HG02852 (cell line): ENCODE measurements around the gene SLC7A10.
"Not testable (repeated sequence)": the region's sequence is repeated elsewhere in the genome, so short reads cannot be mapped to it uniquely, and the experiment has no call there.

Source experiments
- ATAC-seq: cut with Tn5 transposase; IDR thresholded peaks from one replicate; pipeline ENCODE4 v1.9.1; 2021; ENCODE audit warnings: mild to moderate bottlenecking, moderate library complexity; ENCODE audit not compliant: unreplicated experiment

Gene SLC7A10

DNA sequence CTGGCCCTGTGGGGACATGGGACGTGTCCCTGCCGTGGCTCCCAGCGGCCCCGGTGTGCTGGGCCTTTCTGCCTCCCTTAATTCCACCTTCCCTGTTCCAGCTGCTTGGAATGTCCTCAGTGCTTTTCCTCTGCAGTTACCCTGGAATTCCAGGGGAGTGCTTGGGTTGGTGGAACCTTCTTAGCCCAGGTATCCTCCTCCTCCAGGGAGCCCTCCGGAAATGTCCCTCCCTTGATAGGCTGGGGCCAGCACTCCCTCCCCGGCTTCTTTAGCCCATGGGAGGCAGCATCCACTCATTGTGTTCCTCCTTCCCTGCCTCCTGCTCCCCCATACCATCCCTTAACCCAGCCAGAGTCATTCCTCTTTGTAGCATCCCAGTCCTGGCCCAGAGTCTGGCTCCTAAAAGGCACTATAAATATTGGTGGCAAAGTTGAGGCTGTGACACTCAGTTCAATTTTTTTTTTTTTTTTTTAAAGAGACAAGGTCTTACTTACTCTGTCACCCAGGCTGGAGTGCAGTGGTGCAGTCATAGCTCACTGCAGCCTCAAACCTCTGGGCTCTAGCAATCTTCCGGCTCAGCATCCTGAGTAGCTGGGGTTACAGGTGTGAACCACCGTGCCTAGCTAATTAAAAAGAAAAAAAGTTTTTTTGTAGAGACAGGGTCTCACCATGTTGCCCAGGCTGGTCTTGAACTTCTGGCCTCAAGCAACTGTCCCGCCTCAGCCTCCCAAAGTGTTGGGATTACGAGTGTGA, 13.7 kb upstream of the SLC7A10 start:
- ATAC-seq, result no peak

DNA sequence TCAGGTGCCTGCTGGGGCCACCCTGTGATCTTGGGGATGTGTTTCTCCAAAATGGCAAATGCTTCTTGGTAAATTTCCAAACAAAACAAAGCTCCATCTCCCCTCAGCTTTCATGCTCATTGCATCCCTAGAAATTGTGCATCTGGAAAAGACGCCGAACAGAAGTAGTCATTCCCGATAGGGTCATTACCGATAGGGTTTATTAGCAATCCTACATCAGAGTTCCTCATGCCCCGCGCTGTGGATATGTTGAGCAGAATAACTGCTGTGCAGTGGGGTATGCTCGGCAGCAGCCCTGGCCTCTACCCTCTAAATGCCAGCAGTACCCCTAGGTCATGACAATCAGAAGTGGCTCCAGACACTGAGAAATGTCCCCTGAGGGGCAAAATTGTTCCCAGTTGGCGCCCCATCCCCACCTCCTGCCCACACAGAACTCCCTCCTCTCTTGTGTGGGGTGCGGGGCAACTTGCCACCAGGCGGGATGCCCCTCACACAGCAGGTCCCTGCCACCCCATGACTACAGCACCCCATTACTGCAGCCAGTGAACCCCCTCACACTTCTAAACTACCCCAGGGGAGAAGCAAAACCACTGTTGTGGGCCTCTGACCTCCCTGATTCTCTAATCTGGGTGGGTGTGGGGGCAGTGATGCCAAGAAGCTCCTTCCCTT, 13.0 kb upstream of the SLC7A10 start:
- ATAC-seq, result no peak

DNA sequence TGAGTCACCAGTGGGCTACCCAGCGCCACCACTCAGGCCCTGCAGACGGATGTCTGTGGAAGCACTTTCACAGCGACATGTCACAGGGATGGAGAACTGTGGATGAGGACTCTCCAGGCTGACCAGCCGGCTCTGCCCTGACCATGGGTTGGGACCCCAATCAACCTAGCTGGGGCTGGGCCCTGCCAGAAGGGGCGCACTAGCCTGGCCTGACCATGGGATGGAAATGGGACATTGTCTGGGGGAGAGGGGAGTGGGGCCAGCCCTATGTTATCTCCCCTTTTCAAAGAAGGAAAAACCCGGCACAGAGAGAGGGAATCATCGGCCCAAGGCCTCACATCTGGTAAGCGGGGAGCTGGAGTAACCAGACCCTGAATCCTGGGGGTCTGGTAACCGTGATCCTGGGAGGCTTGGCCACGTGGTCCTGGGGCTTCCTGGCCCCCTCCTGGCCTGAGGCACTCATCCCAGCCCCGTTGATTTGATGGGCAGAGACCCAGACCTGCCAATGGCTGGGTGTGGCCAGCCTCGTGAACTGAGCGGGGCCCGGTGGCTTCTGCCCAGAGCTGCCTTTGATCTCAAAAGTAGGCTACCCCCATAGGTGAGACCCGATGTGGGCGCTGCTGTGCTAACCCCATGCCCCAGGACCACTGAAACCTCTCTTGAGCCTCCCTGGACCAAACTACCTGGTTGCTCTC, 11.2 kb upstream of the SLC7A10 start:
- ATAC-seq, result no peak

- no peak for ATAC-seq
Observed at GRCh38 chr19:33235996-33236350, 10.3 kb upstream of the SLC7A10 start.

GRCh38 chr19:33235269-33235995, 9.8 kb upstream of the SLC7A10 start:
- peak; percentile 94 for ATAC-seq

DNA sequence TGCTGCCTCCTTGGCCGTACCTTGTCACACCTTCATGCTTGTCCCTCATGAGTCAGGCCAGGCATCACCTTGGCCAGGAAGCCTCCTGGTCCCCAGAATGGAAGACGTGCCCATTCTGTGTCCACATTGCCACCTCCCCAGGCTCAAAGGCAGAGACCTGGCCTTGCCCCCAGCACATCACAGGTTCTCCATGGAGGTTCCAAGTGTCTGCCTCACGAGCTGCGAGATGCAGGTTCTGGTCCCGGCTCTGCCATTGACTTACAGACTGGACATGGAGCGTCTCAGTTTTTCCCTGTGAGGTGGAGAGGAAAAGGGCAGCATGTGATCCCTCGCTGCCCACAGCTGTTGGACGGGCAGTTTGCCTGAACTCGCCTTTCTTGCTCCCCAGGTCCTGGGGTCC, 9.1 kb upstream of the SLC7A10 start:
- no peak for ATAC-seq

- ATAC-seq, result no peak
Observed at GRCh38 chr19:33234092-33234491, 8.4 kb upstream of the SLC7A10 start.

DNA sequence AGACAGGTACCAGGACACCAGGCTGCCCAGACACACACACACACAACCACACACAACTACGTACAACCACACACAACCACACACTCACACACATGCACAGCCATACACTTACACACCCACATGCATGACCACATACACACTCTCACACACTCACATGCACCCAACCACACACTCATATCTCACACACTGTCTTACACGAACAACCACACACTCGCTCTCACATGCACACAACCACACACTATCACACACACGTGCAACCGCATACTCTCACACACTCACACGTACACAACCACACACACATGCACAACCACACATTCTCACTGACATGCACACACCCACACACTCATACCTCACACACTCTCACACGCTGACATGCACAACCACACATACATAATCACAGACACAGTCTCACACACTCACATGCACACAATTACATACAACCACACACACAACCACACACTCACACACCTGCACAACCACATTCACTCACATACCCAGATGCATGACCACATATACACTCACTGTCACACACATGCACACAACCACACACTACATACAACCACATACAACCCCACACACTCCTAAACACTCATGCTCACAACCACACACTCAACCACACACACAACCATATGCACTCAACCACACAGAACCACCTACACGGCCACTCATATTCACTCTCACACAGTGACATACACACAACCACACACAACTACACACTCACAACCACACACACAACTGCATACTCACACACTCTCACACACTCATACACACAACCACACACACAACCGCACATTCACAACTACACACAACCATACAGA, 7.6 kb upstream of the SLC7A10 start:
- no peak for ATAC-seq

- ATAC-seq, result no peak
Observed at GRCh38 chr19:33232656-33233055, 7.0 kb upstream of the SLC7A10 start.

- ATAC-seq, result no peak
Observed at GRCh38 chr19:33231511-33231910, 5.9 kb upstream of the SLC7A10 start.

- no peak for ATAC-seq
Observed at GRCh38 chr19:33229962-33230361, 4.3 kb upstream of the SLC7A10 start.

DNA sequence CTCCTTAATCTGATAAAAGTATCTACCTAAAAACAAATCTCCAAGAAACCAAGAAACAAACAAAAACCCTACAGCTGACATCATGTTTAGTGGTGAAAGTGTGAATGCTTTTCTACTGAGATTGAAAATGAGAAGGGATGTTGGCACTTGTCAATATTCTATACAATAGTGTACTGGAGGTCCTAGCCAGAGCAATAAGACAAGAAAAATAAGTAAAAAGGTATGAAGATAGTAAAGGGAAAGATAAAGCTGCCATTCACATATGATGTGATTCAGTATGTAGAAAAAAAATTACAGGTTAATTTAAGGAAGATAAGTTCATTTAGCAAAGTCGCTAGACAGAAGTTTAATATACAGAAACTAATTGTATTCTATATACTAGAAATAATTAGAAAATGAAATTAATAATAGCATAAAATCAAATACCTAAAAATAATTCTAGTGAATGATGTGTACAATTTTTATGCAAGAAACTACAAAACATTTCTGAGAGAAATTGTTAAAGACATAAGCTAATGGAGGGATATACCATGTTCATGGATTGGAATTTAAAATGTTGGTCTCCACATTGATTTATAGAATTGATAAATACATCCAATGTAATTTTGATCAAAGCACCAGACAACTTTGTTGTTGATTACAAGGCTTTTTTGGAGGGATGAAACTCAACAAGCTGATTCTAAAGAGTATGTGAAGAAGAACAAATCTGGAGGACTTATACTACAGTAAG, 2.4 kb upstream of the SLC7A10 start:
- no peak for ATAC-seq

- ATAC-seq, result no peak
Observed at GRCh38 chr19:33227242-33227650, 1.6 kb upstream of the SLC7A10 start.

DNA sequence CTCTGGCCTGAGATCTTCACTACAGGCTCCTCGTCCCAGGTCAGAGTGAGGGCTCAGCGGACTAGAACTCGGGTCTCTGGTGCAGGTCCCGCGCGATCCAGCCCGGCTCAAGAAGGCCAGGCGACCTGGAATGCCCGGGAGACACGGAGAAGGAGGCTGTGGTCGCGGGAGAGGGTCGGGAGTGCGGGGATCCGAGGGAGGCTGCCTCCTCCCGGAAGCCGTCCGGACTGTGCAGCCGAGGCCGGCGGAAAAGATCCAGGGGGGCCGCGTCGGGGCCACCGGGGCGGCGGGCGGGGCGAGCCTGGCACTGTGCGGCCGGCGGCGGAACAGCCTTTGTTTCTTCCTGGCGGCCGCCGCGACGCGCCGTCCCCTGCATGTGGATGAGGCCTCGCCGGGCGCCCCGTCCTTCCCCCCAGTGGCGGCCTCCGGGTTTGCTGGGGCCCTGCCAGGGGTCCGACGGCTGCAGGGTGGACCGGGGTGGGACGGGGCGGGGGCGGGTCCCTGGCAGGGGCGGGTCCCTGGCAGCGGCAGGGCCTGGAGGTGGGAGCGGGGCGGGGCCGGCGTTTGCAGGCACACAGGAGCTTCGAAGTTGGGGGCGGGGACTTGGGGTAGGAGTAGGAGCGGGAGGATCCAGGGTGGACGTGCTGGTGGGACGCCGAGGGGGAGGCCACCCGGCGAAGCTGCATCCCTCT, 1.0 kb upstream of the SLC7A10 start:
- no peak for ATAC-seq

- no peak for ATAC-seq
Observed at GRCh38 chr19:33224694-33225457, 774 bp downstream of the SLC7A10 start.

- not testable (repeated sequence) for ATAC-seq
Observed at GRCh38 chr19:33222255-33222654, 3.4 kb downstream of the SLC7A10 start.

DNA sequence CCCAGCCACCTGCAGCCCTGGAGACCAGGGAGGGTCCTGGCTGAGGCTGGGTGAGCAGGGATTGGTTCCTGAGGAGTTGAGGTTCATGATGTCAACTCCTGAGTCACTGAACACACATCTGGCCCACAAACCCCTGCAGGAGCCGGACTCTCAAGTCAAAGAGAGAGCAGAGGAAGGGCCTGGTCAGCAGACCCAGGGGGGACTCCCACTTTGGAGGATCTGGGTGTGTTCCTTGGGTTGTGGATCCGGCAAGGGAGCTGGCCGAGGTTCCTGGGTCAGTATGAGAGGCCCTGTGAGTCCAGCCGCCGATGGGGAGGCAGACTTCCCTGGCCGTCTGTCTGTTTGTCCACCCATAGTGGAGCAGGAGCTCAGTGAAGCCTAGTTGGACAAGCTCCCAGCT, 4.0 kb downstream of the SLC7A10 start:
- ATAC-seq, result no peak

- ATAC-seq, result no peak
Observed at GRCh38 chr19:33220735-33221134, 4.9 kb downstream of the SLC7A10 start.

- ATAC-seq, result no peak
Observed at GRCh38 chr19:33220115-33220514, 5.5 kb downstream of the SLC7A10 start.
